T-helper 9 cell (primary cell): Measurements from ENCODE around the gene ATP6V1G3.
"Not testable (repeated sequence)": the region's sequence is repeated elsewhere in the genome, so short reads cannot be mapped to it uniquely, and the experiment has no call there.

Experiments used
- DNase-seq: peaks from one replicate; pipeline ENCODE4 v3.0.0-alpha.2; 2020
- total RNA-seq, 2 donors: gene quantifications; one replicate each; lab custom pipeline; 2026; lab: John Stamatoyannopoulos, UW

ATP6V1G3 gene
- total RNA-seq = 0 to 0.24 reads per million in 2 donors

- DNase-seq = no peak
Measured at GRCh38 chr1:198540580-198540979, at the start of gene ATP6V1G3. ATP6V1G3 (minus strand) TSS chr1:198540680; CDS start chr1:198540650, 30 bp downstream.

- no peak for DNase-seq
Measured at GRCh38 chr1:198588845-198589244, 48.4 kb upstream of the ATP6V1G3 start.

GRCh38 chr1:198584163-198584562 is 43.7 kb upstream of the ATP6V1G3 start:
- no peak for DNase-seq

GRCh38 chr1:198583209-198583802 is 42.8 kb upstream of the ATP6V1G3 start:
- DNase-seq = not testable (repeated sequence)

GRCh38 chr1:198577444-198577843 is 37.0 kb upstream of the ATP6V1G3 start:
- no peak for DNase-seq

- DNase-seq = no peak
Measured at GRCh38 chr1:198575798-198576641, 35.5 kb upstream of the ATP6V1G3 start.

GRCh38 chr1:198575292-198575691 is 34.8 kb upstream of the ATP6V1G3 start:
- no peak for DNase-seq

- no peak for DNase-seq
Measured at GRCh38 chr1:198574325-198574724, 33.8 kb upstream of the ATP6V1G3 start.

GRCh38 chr1:198564716-198565115 is 24.2 kb upstream of the ATP6V1G3 start:
- DNase-seq = no peak

- DNase-seq = no peak
Measured at GRCh38 chr1:198564157-198564556, 23.7 kb upstream of the ATP6V1G3 start.

GRCh38 chr1:198563583-198563982 is 23.1 kb upstream of the ATP6V1G3 start:
- no peak for DNase-seq

- DNase-seq = no peak
Measured at GRCh38 chr1:198560161-198560560, 19.7 kb upstream of the ATP6V1G3 start.

GRCh38 chr1:198559362-198559761 is 18.9 kb upstream of the ATP6V1G3 start:
- no peak for DNase-seq

- no peak for DNase-seq
Measured at GRCh38 chr1:198558402-198558801, 17.9 kb upstream of the ATP6V1G3 start.

GRCh38 chr1:198556971-198557370 is 16.5 kb upstream of the ATP6V1G3 start:
- DNase-seq = peak; percentile 20

GRCh38 chr1:198552668-198553416 is 12.4 kb upstream of the ATP6V1G3 start:
- no peak for DNase-seq

- no peak for DNase-seq
Measured at GRCh38 chr1:198550941-198551524, 10.6 kb upstream of the ATP6V1G3 start.

GRCh38 chr1:198549866-198550265 is 9.4 kb upstream of the ATP6V1G3 start:
- DNase-seq = no peak

- DNase-seq = no peak
Measured at GRCh38 chr1:198548890-198549289, 8.4 kb upstream of the ATP6V1G3 start.

- no peak for DNase-seq
Measured at GRCh38 chr1:198545156-198545555, 4.7 kb upstream of the ATP6V1G3 start.

GRCh38 chr1:198544265-198544664 is 3.8 kb upstream of the ATP6V1G3 start:
- no peak for DNase-seq

GRCh38 chr1:198543670-198544260 is 3.3 kb upstream of the ATP6V1G3 start:
- DNase-seq = no peak

GRCh38 chr1:198542632-198543031 is 2.2 kb upstream of the ATP6V1G3 start:
- DNase-seq = no peak
